Measurements from ENCODE around the gene XPR1. TPM values are rescaled to one million over a fixed set of nuclear protein-coding genes. Genes with fewer than 3 reads are reported as not detected.

XPR1 gene
- total and polyA plus RNA-seq, 2 of the 8 experiments (the other 6 are each of a cell fraction or from before 2014, with no cell fraction given), result 28.6 to 43.9 TPM

GRCh38 chr1:180594723-180595122 lies 37.1 kb upstream of the XPR1 start:
- no peak for TF ChIP-seq CTCF (IDR thresholded peaks at IDR 0.05; ENCODE audit: control extremely low read depth in 1 of 3, insufficient read depth in 1 of 3, low read depth in 1 of 3, low read length in 3 of 3)
- no peak for TF ChIP-seq KDM5A (IDR thresholded peaks at IDR 0.05; ENCODE audit: low read length)
- no peak for TF ChIP-seq CBX5 (IDR thresholded peaks at IDR 0.05; ENCODE audit: low read depth, low read length)
- no peak for TF ChIP-seq TAF7 (optimal IDR thresholded peaks at IDR 0.05; ENCODE audit: borderline replicate concordance, low read depth, low read length)
- no peak for TF ChIP-seq CEBPB (IDR thresholded peaks at IDR 0.05; ENCODE audit: low read depth, low read length)
- no peak for TF ChIP-seq TBP (IDR thresholded peaks at IDR 0.05; ENCODE audit: low read depth, low read length)
- TF ChIP-seq HDAC6 (IDR thresholded peaks at IDR 0.05; ENCODE audit: low read depth, low read length), result no peak
- no peak for TF ChIP-seq POU5F1 (IDR thresholded peaks at IDR 0.05; ENCODE audit: low read depth, low read length)
- TF ChIP-seq SIN3A (conservative IDR thresholded peaks at IDR 0.05 in 1 of 2, IDR thresholded peaks at IDR 0.05 in 1 of 2; ENCODE audit: low read depth in 1 of 2, low read length in 2 of 2), result no peak
- no peak for TF ChIP-seq SAP30 (IDR thresholded peaks at IDR 0.05; ENCODE audit: insufficient read depth, insufficient replicate concordance, low read length)
- 93% methylated on average over 6 of the region's 6 CpGs; no CpG with 5 or more reads in 1 of the 2 experiments for WGBS, 2 experiments (ENCODE audit: extremely low coverage in 1 of 2, insufficient coverage in 1 of 2, insufficient read length in 1 of 2, insufficient replicate concordance in 2 of 2, low coverage in 1 of 2, low lambda C conversion rate in 2 of 2, missing lambda C conversion rate in 1 of 2)
- CTCF ChIA-PET (ENCODE audit: partially characterized antibody), result interaction anchor here (0.5 to 1.8 kb wide), 3 partner anchors 50 to 268 kb away, joined by 3 to 5 read pairs (median 3); no protein-coding TSS in a partner anchor
- Histone ChIP-seq H4K8ac (ENCODE audit: extremely low read depth, insufficient read depth, low read length) (no peak overlapping the region), H4K20me1 (replicated peaks in 1 of 2; ENCODE audit: control insufficient read depth in 1 of 2, insufficient read depth in 2 of 2, low read length in 2 of 2) (no peaks in the 10 kb centered on the region), H4K5ac (ENCODE audit: insufficient read length, low read depth, low read length) (no peak overlapping the region), H3K79me1 (ENCODE audit: low read depth, low read length) (no peaks in the 10 kb centered on the region), H3K14ac (ENCODE audit: insufficient read length) (no peak overlapping the region), H3K4me3 (ENCODE audit: extremely low read depth in 1 of 4, insufficient read depth in 2 of 4, low read depth in 3 of 4, low read length in 4 of 4) (no peak overlapping the region), H3K27ac (ENCODE audit: low read depth, low read length) (no peak overlapping the region), H3K23ac (ENCODE audit: insufficient read length) (no peak overlapping the region), H2BK120ac (replicated peaks; ENCODE audit: low read depth, low read length) (no peak overlapping the region), H3K79me2 (ENCODE audit: control insufficient read depth in 1 of 2, insufficient read depth in 2 of 2, low read length in 2 of 2) (no peaks in the 10 kb centered on the region), H3K9ac (replicated peaks in 1 of 4; ENCODE audit: extremely low read depth in 1 of 4, low read depth in 3 of 4, low read length in 3 of 4) (no peak overlapping the region), H3K23me2 (ENCODE audit: low read depth, low read length) (no peaks in the 10 kb centered on the region), H3K36me3 (ENCODE audit: control insufficient read depth in 2 of 4, insufficient read depth in 4 of 4, low read length in 3 of 4) (no peaks in the 10 kb centered on the region), H3K27me3 (replicated peaks in 1 of 4; ENCODE audit: control insufficient read depth in 3 of 4, extremely low read depth in 1 of 4, insufficient read depth in 3 of 4, low read length in 3 of 4) (no peaks in the 10 kb centered on the region), H2BK20ac (ENCODE audit: low read length) (no peak overlapping the region), H3K56ac (replicated peaks; ENCODE audit: insufficient read length, low read depth, low read length) (no peak overlapping the region), H3K4me2 (ENCODE audit: insufficient read depth in 1 of 2, low read depth in 2 of 2, low read length in 2 of 2) (no peak overlapping the region), H3K9me3 (ENCODE audit: insufficient read depth in 2 of 2, low read depth in 1 of 2, low read length in 1 of 2) (no peaks in the 10 kb centered on the region), H3K18ac (ENCODE audit: extremely low read depth, low read length) (no peak overlapping the region), H2BK12ac (ENCODE audit: low read depth, low read length) (no peak overlapping the region), H3K4ac (replicated peaks; ENCODE audit: insufficient read length, low read depth, low read length) (no peak overlapping the region), H2BK5ac (ENCODE audit: low read depth, low read length) (no peak overlapping the region), H3K4me1 (replicated peaks in 1 of 4; ENCODE audit: control insufficient read depth in 3 of 4, insufficient read depth in 4 of 4, low read length in 3 of 4) (no peaks in the 10 kb centered on the region; a peak in 1 of 7 replicates), H2AK5ac (ENCODE audit: low read depth, low read length) (no peak overlapping the region), H2AFZ (ENCODE audit: low read length) (no peak overlapping the region), H4K91ac (replicated peaks; ENCODE audit: insufficient read length, low read length) (no peak overlapping the region), H2BK15ac (ENCODE audit: low read length) (no peak overlapping the region)
- POLR2A ChIA-PET (ENCODE audit: partially characterized antibody), result no interaction called here
- FAIRE-seq (no peak), DNase-seq (ENCODE audit: low read depth in 1 of 2, low spot score in 2 of 2) (no peak)

All from H1 (cell line).